ENCODE results near the gene FERMT1. TPM values are rescaled to one million over a fixed set of nuclear protein-coding genes. Genes with fewer than 3 reads are reported as not detected.

FERMT1 gene
- total and polyA plus RNA-seq, 2 of the 13 experiments (the other 11 are each of a cell fraction or from before 2014, with no cell fraction given) = 15.8 to 29.5 TPM

- TF ChIP-seq USF2 (IDR thresholded peaks at IDR 0.05; ENCODE audit: low read depth, low read length) (no peak), USF2 (CRISPR knock-in tag; IDR thresholded peaks at IDR 0.05; ENCODE audit: borderline replicate concordance) (peak; percentile 47; the same call in 1 of the 2 replicates), BRF2 (CRISPR knock-in tag; IDR thresholded peaks at IDR 0.05) (peak; percentile 90), ZNF558 (CRISPR knock-in tag; IDR thresholded peaks at IDR 0.05; ENCODE audit: borderline replicate concordance) (peak; percentile 91; the same call in 1 of the 2 replicates), SMYD3 (CRISPR knock-in tag; IDR thresholded peaks at IDR 0.05) (peak; percentile 70; the same call in 1 of the 2 replicates), ELF1 (CRISPR knock-in tag; IDR thresholded peaks at IDR 0.05) (peak; percentile 89), MIER2 (CRISPR knock-in tag; IDR thresholded peaks at IDR 0.05) (peak; percentile 54; the same call in 1 of the 2 replicates), CENPX (CRISPR knock-in tag; IDR thresholded peaks at IDR 0.05) (peak; percentile 81; the same call in 1 of the 2 replicates), SNAI1 (CRISPR knock-in tag; IDR thresholded peaks at IDR 0.05; ENCODE audit: borderline replicate concordance) (peak; percentile 54; the same call in 1 of the 2 replicates), ZNF160 (CRISPR knock-in tag; IDR thresholded peaks at IDR 0.05) (peak; percentile 91), RBM39 (IDR thresholded peaks at IDR 0.05; ENCODE audit: low read depth, low read length, poor library complexity, severe bottlenecking) (peak; percentile 89), ZNF746 (CRISPR knock-in tag; IDR thresholded peaks at IDR 0.05) (peak; percentile 43), ZNF570 (CRISPR knock-in tag; IDR thresholded peaks at IDR 0.05; ENCODE audit: borderline replicate concordance) (peak; percentile 91; the same call in 1 of the 2 replicates), PATZ1 (CRISPR knock-in tag; IDR thresholded peaks at IDR 0.05) (peak; percentile 38), POGZ (CRISPR knock-in tag; IDR thresholded peaks at IDR 0.05) (peak; percentile 11; the same call in 1 of the 2 replicates), CERS6 (CRISPR knock-in tag; IDR thresholded peaks at IDR 0.05) (peak; percentile 93; the same call in 1 of the 2 replicates), KAT8 (CRISPR knock-in tag; IDR thresholded peaks at IDR 0.05) (peak; percentile 90; the same call in 1 of the 2 replicates), ISL2 (CRISPR knock-in tag; IDR thresholded peaks at IDR 0.05) (peak; percentile 46; the same call in 1 of the 2 replicates), FOXA1 (IDR thresholded peaks at IDR 0.05) (no peak), FOXA1 (CRISPR knock-in tag; IDR thresholded peaks at IDR 0.05) (no peak), SIN3A (IDR thresholded peaks at IDR 0.05; ENCODE audit: borderline replicate concordance, low read depth, low read length) (peak; percentile 46; the same call in 1 of the 2 replicates), ZNF432 (CRISPR knock-in tag; IDR thresholded peaks at IDR 0.05; ENCODE audit: borderline replicate concordance) (peak; percentile 92; the same call in 1 of the 2 replicates), SRSF9 (IDR thresholded peaks at IDR 0.05; ENCODE audit: borderline replicate concordance, insufficient read depth, low read depth, low read length, poor library complexity, severe bottlenecking) (no peak), JUND (CRISPR knock-in tag; IDR thresholded peaks at IDR 0.05) (peak; percentile 24)
Observed at GRCh38 chr20:6122873-6123648, at the start of gene FERMT1 (continued).
